Measurements from ENCODE around the gene ABT1.

The ABT1 gene

GRCh38 chr6:26596579-26597388 lies at the start of gene ABT1:
Gene ABT1 (plus strand): TSS chr6:26596953. CDS start chr6:26596983, 30 bp downstream.
- in situ Hi-C loops (cut with MboI; ENCODE audit: low sequenced_read_pairs), result no loop called here

GRCh38 chr6:26547363-26547762 lies 49.4 kb upstream of the ABT1 start:
- in situ Hi-C loops (cut with MboI; ENCODE audit: low sequenced_read_pairs), result loop anchor here (25.0 kb wide), 1 partner anchor 360 kb away; a partner anchor contains a TSS

DNA sequence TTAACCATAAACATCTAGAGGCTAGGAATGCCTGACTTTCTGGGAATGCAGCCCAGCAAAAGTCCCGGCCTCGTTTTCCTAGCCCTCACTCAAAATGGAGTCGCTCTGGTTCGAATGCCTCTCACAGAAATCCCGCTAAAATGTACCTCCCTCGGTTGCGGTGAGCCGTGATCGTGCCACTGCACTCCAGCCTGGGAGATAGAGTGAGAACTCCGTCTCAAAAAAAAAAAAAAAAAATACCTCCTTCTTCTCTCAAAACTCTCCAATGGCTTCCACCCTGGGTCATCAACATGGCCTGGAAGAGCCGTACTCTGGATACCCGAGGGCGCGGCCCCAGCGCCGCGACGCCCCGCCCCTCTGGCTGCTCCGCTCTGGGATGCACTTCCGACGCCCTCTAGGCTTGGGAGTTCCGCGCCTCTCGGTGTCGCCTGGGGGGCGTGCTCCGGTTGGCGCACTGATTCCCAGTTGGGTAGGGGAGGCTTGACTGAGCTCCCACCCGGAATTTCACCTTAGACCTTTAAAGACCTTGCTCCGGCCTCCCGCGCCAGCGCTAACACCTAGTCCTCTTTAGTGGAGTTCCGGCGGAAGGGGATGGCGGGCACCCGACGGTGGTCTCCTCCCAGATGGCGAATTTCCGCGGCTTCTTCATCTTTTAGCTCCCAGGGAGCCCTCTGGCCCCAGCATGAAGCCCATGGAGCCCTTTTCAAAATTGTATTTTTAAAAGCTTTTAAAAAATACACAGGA lies 46.3 kb upstream of the ABT1 start:
- in situ Hi-C loops (cut with MboI; ENCODE audit: low sequenced_read_pairs), result no loop called here

DNA sequence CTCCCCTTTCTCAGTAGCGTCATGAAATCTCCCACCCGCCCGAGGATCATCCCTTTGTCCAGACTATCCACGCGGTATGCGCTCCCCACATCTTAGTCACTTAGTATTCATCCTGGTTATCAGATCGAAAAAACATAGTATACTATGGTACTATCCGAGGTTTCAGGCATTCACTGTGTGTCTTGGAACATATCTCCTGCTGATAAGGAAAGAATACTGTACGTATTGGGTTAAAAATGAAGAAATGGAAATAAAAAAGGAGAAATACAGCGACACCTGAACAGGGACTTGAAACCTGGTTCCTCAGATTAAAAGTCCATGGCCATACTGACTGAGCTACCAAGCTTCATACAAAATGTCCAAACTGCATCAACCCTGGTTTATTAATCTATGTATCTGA lies 44.5 kb upstream of the ABT1 start:
- in situ Hi-C loops (cut with MboI; ENCODE audit: low sequenced_read_pairs), result no loop called here

GRCh38 chr6:26552640-26553188 lies 44.0 kb upstream of the ABT1 start:
- in situ Hi-C loops (cut with MboI; ENCODE audit: low sequenced_read_pairs), result no loop called here

DNA sequence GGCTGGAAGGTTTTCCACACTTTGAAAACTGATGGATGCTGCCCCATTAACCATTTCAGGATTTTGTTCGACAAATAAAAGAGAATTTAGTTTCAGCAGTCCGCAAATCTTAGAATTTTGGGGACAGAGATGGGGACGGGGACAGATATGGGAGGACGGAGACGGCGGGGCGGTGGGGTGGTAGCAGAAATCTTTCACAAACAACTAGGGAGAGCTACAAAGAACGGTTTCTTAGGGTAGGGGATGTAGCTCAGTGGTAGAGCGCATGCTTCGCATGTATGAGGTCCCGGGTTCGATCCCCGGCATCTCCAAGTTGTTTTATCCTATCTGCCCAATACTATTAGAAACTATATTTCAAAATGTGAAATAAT lies 43.5 kb upstream of the ABT1 start:
- in situ Hi-C loops (cut with MboI; ENCODE audit: low sequenced_read_pairs), result no loop called here

DNA sequence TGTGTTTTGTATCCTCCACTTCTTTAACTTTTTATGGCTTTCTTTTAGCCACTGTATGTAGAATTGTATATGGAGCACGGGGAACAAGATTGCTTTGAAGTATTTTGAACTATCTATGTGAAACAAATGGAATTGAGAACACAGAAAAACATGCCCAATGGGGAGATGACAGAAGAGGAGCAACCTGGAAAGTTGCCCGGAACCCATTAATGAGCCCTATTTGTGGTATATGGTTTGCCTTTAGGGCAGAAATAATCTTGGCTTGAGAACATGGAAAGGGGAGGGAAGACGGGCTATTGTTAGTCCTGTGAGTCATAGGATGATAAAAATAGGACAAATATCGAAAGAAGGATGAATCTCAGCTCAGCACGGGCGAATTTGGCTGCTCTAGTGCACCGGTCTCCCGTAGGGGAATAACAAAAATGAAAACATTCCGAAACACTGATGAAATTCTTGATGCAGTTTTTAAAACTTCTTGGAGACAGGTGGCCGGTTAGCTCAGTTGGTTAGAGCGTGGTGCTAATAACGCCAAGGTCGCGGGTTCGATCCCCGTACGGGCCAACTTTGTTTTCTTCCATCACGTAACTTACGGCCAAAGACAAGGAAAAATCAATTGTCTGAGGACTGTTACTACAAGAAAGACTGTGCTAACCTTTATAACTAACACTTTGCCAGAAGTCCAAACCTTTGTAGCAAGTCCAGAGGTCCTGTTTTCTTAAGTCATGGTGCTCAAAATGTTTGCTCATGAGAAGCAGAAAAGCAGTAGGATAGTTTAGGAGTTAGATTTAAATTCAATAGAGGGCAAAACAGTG lies 42.9 kb upstream of the ABT1 start:
- in situ Hi-C loops (cut with MboI; ENCODE audit: low sequenced_read_pairs), result no loop called here

GRCh38 chr6:26554447-26554696 lies 42.4 kb upstream of the ABT1 start:
- in situ Hi-C loops (cut with MboI; ENCODE audit: low sequenced_read_pairs), result no loop called here

DNA sequence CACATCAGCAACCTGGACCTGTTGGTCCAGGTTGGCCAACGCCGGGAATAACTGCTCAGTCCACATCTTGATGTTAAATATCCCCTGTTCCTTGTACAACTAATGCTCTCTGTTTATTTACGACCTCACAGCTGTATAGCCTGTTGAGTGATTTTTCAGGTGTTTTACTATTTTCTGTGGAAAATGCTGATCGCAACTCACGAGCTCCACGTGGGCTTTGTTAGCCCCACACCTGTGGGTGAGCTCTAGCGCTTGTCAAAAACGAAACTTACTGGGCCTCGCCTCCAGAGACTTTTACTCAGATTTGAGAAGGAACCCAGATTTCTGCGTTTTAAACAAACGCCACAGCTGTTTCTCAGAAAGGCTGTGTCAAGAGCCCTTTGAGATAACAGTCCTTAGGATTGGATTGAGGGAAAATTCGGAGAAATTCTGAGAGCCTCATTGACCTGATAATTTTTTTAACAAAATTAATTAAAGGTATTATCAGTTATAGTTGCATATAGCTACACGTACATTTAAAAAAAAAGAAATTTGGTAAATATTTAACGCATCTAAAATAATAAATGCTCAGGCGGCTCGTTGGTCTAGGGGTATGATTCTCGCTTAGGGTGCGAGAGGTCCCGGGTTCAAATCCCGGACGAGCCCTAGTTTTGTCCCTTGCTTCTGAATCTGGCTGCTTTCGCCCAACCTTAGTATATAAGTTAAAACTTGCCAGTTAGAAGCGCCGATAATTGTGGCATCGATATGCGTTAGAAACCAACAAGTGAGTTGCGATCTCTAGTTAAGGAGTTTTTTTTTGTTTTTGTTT lies 41.9 kb upstream of the ABT1 start:
- in situ Hi-C loops (cut with MboI; ENCODE audit: low sequenced_read_pairs), result no loop called here

GRCh38 chr6:26555505-26556262 lies 41.1 kb upstream of the ABT1 start:
- in situ Hi-C loops (cut with MboI; ENCODE audit: low sequenced_read_pairs), result no loop called here

- in situ Hi-C loops (cut with MboI; ENCODE audit: low sequenced_read_pairs), result no loop called here
Observed at GRCh38 chr6:26556263-26557070, 40.3 kb upstream of the ABT1 start.

DNA sequence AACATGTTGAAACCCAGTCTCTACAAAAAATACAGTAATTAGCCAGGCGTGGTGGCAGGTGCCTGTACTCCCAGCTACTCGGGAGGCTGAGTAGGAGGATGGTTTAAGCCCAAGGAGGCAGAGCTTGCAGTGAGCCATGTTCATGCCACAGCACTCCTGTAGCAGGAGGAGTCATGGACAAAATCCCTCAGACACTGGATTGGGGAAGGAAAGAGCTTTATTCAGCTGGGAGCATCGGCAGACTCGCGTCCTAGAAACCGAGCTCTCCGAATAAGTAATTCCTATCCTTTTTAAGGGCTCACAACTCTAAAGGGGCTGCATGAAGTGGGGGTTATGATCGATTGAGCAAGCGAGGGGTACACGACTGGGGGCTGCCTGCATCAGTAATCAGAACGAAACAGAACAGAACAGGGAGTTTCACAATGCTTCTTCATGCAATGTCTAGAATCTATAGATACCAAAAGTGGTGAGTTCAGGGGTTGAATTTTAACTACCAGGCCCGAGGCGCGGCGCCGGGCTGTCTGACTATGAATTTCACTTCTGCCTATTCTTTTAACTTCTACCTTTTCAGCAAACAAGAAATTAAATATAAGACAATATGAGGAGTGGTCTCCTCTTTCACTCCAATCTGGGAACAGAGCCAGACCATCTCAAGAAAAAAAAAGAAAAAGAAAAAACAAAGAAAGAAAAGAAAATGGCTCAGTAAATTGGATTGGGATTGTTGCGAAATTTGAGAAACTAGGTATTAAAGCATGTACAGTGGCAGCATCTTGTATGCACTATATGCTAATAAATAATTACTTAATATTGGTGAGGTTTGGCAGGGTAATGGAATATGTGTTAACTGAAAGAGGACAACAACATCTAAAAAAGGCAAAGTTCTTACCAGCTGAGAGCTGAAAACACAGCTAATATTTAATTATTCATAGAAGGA lies 35.0 kb upstream of the ABT1 start:
- in situ Hi-C loops (cut with MboI; ENCODE audit: low sequenced_read_pairs), result no loop called here

GRCh38 chr6:26563488-26563887 lies 33.3 kb upstream of the ABT1 start:
- in situ Hi-C loops (cut with MboI; ENCODE audit: low sequenced_read_pairs), result no loop called here

DNA sequence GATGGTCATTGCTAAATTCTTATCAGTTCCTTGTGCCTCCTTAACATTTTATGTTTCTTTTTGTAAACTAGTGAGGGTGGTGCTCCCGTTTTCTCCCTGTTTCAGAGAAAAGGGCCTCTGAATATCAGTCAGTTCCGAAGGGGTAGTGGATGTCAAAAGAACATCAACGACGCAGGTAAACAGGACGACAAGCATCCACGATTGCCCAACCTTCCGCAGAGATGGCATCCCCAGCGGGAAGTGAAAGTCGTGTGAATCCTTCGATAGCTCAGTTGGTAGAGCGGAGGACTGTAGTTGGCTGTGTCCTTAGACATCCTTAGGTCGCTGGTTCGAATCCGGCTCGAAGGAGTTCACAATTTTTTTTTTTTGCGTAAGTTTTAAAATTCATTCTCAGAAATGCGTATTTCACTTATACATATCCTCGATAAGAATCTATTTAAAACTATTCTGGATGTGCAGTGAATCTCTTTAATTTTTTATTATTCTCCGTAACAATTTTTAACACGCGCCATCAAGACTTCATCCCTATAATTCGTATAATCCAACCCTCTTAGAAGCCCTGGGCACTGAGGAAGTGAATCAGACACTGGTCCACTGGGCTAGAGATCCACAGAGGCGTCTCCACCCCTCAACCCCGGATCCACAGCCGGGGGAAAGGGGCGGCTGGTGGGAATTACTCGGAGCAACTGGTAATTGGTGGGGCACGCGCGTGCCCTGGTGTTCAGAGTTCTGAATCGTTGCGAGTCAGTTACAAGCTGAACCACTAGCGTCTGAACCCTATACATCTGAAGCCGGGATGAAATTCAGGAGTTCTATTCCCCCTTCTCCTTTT lies 27.9 kb upstream of the ABT1 start:
- in situ Hi-C loops (cut with MboI; ENCODE audit: low sequenced_read_pairs), result no loop called here

DNA sequence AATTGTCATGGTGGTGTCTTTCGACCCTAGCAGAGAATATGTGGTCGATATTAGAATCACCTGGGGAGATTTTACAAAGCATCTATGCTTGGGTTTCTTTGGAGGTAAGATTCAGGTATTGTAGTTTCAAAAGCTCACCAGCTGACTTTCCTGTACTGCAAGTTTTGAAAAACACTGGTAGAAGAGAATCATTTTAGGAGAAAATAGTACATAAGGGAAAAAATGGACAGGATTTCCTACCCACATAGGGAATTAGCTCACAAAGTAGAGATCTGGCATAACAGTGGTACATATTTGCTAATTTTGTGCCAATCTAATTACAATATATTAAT lies 27.4 kb upstream of the ABT1 start:
- in situ Hi-C loops (cut with MboI; ENCODE audit: low sequenced_read_pairs), result no loop called here

- in situ Hi-C loops (cut with MboI; ENCODE audit: low sequenced_read_pairs), result no loop called here
Observed at GRCh38 chr6:26570027-26570809, 26.5 kb upstream of the ABT1 start.

Measured in HL-60/S4 treated with phorbol 12-myristate 13-acetate at 8.2 ng/mL for 4 days and 3 days (cell line).